B cell (primary cell): Measurements from ENCODE around the gene PLEKHG3. TPM values are rescaled to one million over a fixed set of nuclear protein-coding genes. Genes with fewer than 3 reads are reported as not detected.
"Not testable (repeated sequence)": the region's sequence is repeated elsewhere in the genome, so short reads cannot be mapped to it uniquely, and the experiment has no call there.

Source experiments
- ATAC-seq: fragments of 200-7000 bp; cut with Tn5 transposase; one replicate; pipeline ENCODE4 v1.10.0; 2021; ENCODE audit warnings: low read depth, mild to moderate bottlenecking, moderate number of reproducible peaks, moderate library complexity
- CTCF ChIA-PET: fragments of 350-600 bp; sonication (Branson Sonifier 250); formaldehyde crosslinking; loops from one replicate; lab custom pipeline; 2021; ENCODE audit warnings: antibody characterized with exemption, inconsistent platforms; lab: Charles Lee
- POLR2A ChIA-PET: fragments of 350-600 bp; sonication (Branson Sonifier 250); formaldehyde crosslinking; loops from one replicate; lab custom pipeline; 2021; ENCODE audit warnings: antibody characterized with exemption; lab: Charles Lee
- DNase-seq: peaks from one replicate; pipeline ENCODE4 v3.0.0; 2013
- H2AFZ ChIP-seq: 2 replicates; pipeline ENCODE4 v1.6.1; 2012; ENCODE audit warnings: mild to moderate bottlenecking, low read depth, low read length; ENCODE audit not compliant: insufficient read depth, poor library complexity, severe bottlenecking
- H3K27ac ChIP-seq, 2 donors: 1 replicate in 1 of 2; 2 replicates in 1 of 2; pipeline ENCODE4 v1.5.1; 2012 to 2013; ENCODE audit warnings: low read length in 2 of 2, mild to moderate bottlenecking in 2 of 2, moderate library complexity in 1 of 2
- H3K27me3 ChIP-seq, 4 experiments: fragments of 200-600 bp in 1 of 4; sonication (generic) in 1 of 4; replicated peaks in 1 of 4; 1 replicate in 2 of 4; 2 replicates in 2 of 4; pipeline versions ENCODE4 v1.6.1 to v1.7.0; 2013 to 2016; ENCODE audit warnings: low read length in 3 of 4, mild to moderate bottlenecking in 2 of 4, mixed read lengths in 1 of 4, moderate library complexity in 1 of 4; ENCODE audit not compliant: insufficient read depth in 4 of 4, control insufficient read depth in 3 of 4; ENCODE audit errors: control extremely low read depth in 1 of 4
- H3K36me3 ChIP-seq, 2 experiments: replicated peaks in 1 of 2; 1 replicate in 1 of 2; 2 replicates in 1 of 2; pipeline versions ENCODE4 v1.6.1 to v1.7.1; 2013; ENCODE audit warnings: low read length in 1 of 2; ENCODE audit not compliant: insufficient read depth in 2 of 2, control insufficient read depth in 1 of 2; ENCODE audit errors: control extremely low read depth in 1 of 2, extremely low read depth in 1 of 2
- H3K4me1 ChIP-seq, 2 donors: fragments of 200-600 bp in 1 of 2; sonication (generic) in 1 of 2; 1 replicate in 1 of 2; 2 replicates in 1 of 2; pipeline versions ENCODE4 v1.5.1 to v1.6.1; 2013 to 2017; ENCODE audit warnings: low read length in 2 of 2; ENCODE audit not compliant: control insufficient read depth in 2 of 2, insufficient read depth in 2 of 2
- H3K4me2 ChIP-seq: replicated peaks from 2 replicates; pipeline ENCODE3; 2012; ENCODE audit warnings: mild to moderate bottlenecking, low read depth, low read length; ENCODE audit not compliant: poor library complexity, severe bottlenecking
- H3K4me3 ChIP-seq, 5 experiments: fragments of 200-600 bp in 1 of 5; sonication (generic) in 1 of 5; 1 replicate in 3 of 5; 2 replicates in 2 of 5; pipeline versions ENCODE4 v1.5.1 to v1.7.0; 2011 to 2016; ENCODE audit warnings: low read length in 4 of 5, mild to moderate bottlenecking in 4 of 5, low read depth in 2 of 5, control low read depth in 1 of 5, moderate library complexity in 1 of 5; ENCODE audit not compliant: insufficient read depth in 1 of 5; ENCODE audit errors: control extremely low read depth in 1 of 5, extremely low read depth in 1 of 5
- H3K79me2 ChIP-seq: fragments of 200-600 bp; sonication (generic); one replicate; pipeline ENCODE4 v1.6.0; 2016; ENCODE audit warnings: low read length; ENCODE audit not compliant: control insufficient read depth, insufficient read depth
- H3K9ac ChIP-seq: fragments of 200-600 bp; sonication (generic); 2 replicates; pipeline ENCODE4 v1.6.1; 2017; ENCODE audit warnings: mild to moderate bottlenecking, low read length, moderate library complexity
- H3K9me3 ChIP-seq, 3 donors: one replicate each; pipeline versions ENCODE4 v1.6.1 to v1.7.1; 2013; ENCODE audit warnings: low read length in 2 of 3; ENCODE audit not compliant: control insufficient read depth in 2 of 3, insufficient read depth in 1 of 3; ENCODE audit errors: control extremely low read depth in 1 of 3
- H4K20me1 ChIP-seq: 2 replicates; pipeline ENCODE4 v1.6.0; 2012; ENCODE audit warnings: mild to moderate bottlenecking, low read length; ENCODE audit not compliant: insufficient read depth, control insufficient read depth, poor library complexity, severe bottlenecking
- H3K27ac Mint-ChIP-seq: one replicate; pipeline ENCODE4 v1.8.0; 2021; ENCODE audit warnings: mixed read lengths
- H3K27me3 Mint-ChIP-seq: one replicate; pipeline ENCODE4 v1.8.0; 2021; ENCODE audit warnings: mixed read lengths
- H3K4me1 Mint-ChIP-seq: one replicate; pipeline ENCODE4 v1.8.0; 2021; ENCODE audit warnings: mixed read lengths
- H3K4me3 Mint-ChIP-seq: one replicate; pipeline ENCODE4 v1.8.0; 2021; ENCODE audit warnings: mixed read lengths
- H3K9me3 Mint-ChIP-seq: one replicate; pipeline ENCODE4 v1.8.0; 2022; ENCODE audit warnings: mixed read lengths; ENCODE audit not compliant: insufficient read depth
- EZH2 ChIP-seq: IDR thresholded peaks from 2 replicates; pipeline ENCODE4 v1.6.1; 2012; ENCODE audit warnings: borderline replicate concordance, low read depth, mild to moderate bottlenecking, moderate library complexity, low read length; ENCODE audit not compliant: insufficient read depth, poor library complexity, severe bottlenecking
- WGBS: methylation state at CpG from one replicate; pipeline ENCODE4 v1.1.5; 2013; ENCODE audit warnings: missing lambda C conversion rate; ENCODE audit not compliant: insufficient coverage; 5-methylcytosine and 5-hydroxymethylcytosine counted together
- intact Hi-C: fragments of 100-400 bp; cut with micrococcal nuclease; formaldehyde crosslinking; loops from one replicate; pipeline ENCODE4 v1.10.0; 2022
- polyA plus RNA-seq: library from polyadenylated mRNA; depleted of rRNA; stranded (reverse); fragments of >200 nt; gene quantifications from 2 replicates; pipeline ENCODE4 v1.2.3, GENCODE V29; 2012
- total RNA-seq, 2 donors: library from RNA; stranded (reverse); fragments of 120-200 nt in 1 of 2; gene quantifications; 1 replicate in 1 of 2; 2 replicates in 1 of 2; pipeline versions ENCODE4 v1.2.3 to v1.2.4, GENCODE V29; 2013 to 2022
- TF ChIP-seq, protein P1 (sequence below): fragments of 200-600 bp; IDR thresholded peaks from one replicate; pipeline ENCODE4 v1.8.0; 2022; ENCODE audit warnings: antibody characterized with exemption, mild to moderate bottlenecking

PLEKHG3 gene
- total and polyA plus RNA-seq, 2 donors (not counting 1 experiment from before 2014, with no cell fraction given): 0.12 to 0.25 TPM

GRCh38 chr14:64658201-64658600 lies 46.0 kb upstream of the PLEKHG3 start:
- H2AFZ ChIP-seq: no peak overlapping the region
- Mint-ChIP-seq H3K27me3 (peaks cover 26% of the 10 kb centered on the region), H3K4me3 (no peak overlapping the region), H3K9me3 (no peaks in the 10 kb centered on the region), H3K4me1 (peaks cover 9% of the 10 kb centered on the region), H3K27ac (no peak overlapping the region)
- H3K4me1 ChIP-seq: peaks cover 0 to 5% of the 10 kb centered on the region in 2 donors
- H4K20me1 ChIP-seq: no peaks in the 10 kb centered on the region
- H3K9me3 ChIP-seq: peaks cover 0 to 2% (median 0%) of the 10 kb centered on the region in 3 donors
- ATAC-seq: no peak
- no peaks in the 10 kb centered on the region for H3K36me3 ChIP-seq
- H3K27ac ChIP-seq: no peak overlapping the region
- no peak overlapping the region for H3K9ac ChIP-seq
- DNase-seq: no peak
- CTCF ChIA-PET: interaction anchor here (0.9 to 1.3 kb wide), 2 partner anchors 21 to 23 kb away, joined by 3 to 5 read pairs; no protein-coding TSS in a partner anchor
- TF ChIP-seq, protein P1, sequence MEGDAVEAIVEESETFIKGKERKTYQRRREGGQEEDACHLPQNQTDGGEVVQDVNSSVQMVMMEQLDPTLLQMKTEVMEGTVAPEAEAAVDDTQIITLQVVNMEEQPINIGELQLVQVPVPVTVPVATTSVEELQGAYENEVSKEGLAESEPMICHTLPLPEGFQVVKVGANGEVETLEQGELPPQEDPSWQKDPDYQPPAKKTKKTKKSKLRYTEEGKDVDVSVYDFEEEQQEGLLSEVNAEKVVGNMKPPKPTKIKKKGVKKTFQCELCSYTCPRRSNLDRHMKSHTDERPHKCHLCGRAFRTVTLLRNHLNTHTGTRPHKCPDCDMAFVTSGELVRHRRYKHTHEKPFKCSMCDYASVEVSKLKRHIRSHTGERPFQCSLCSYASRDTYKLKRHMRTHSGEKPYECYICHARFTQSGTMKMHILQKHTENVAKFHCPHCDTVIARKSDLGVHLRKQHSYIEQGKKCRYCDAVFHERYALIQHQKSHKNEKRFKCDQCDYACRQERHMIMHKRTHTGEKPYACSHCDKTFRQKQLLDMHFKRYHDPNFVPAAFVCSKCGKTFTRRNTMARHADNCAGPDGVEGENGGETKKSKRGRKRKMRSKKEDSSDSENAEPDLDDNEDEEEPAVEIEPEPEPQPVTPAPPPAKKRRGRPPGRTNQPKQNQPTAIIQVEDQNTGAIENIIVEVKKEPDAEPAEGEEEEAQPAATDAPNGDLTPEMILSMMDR: no peak
- TF ChIP-seq EZH2: no peak
- POLR2A ChIA-PET: no interaction called here
- H3K79me2 ChIP-seq: no peaks in the 10 kb centered on the region
- intact Hi-C loops: no loop called here
- WGBS: 97% methylated on average over 24 of the region's 35 CpGs
- peaks cover 0 to 6% (median 4%) of the 10 kb centered on the region in 4 experiments for H3K27me3 ChIP-seq
- no peak overlapping the region for H3K4me2 ChIP-seq
- H3K4me3 ChIP-seq: no peak overlapping the region

GRCh38 chr14:64658700-64659264 lies 45.4 kb upstream of the PLEKHG3 start:
- H4K20me1 ChIP-seq, H3K27me3 ChIP-seq, DNase-seq, POLR2A ChIA-PET, H3K36me3 ChIP-seq, intact Hi-C loops, H3K4me1 Mint-ChIP-seq, ATAC-seq, H3K27ac Mint-ChIP-seq, H3K27ac ChIP-seq, H3K79me2 ChIP-seq, H3K9me3 Mint-ChIP-seq, H3K9me3 ChIP-seq, H3K4me1 ChIP-seq: not testable (repeated sequence)
- Histone ChIP-seq H3K4me2 (peak overlapping the region; percentile 21), H3K4me3 (peak overlapping the region in 1 of 5 experiments; percentile 4), H2AFZ (peak overlapping the region; percentile 51), H3K9ac (peak overlapping the region; percentile 29)
- WGBS: 14% methylated on average over 11 of the region's 13 CpGs
- CTCF ChIA-PET: interaction anchor here (0.9 to 1.3 kb wide), 2 partner anchors 22 to 23 kb away, joined by 3 to 5 read pairs; no protein-coding TSS in a partner anchor
- Mint-ChIP-seq H3K4me3 (peak overlapping the region; percentile 50), H3K27me3 (peaks cover 26% of the 10 kb centered on the region)
